Measurements from ENCODE around the gene GATC. TPM values are rescaled to one million over a fixed set of nuclear protein-coding genes. Genes with fewer than 3 reads are reported as not detected.

Gene GATC
- total RNA-seq, 2 experiments from 2014 or later: 18.6 to 19.4 TPM

- no peaks in the 10 kb centered on the region for H3K36me3 ChIP-seq (ENCODE audit: insufficient read depth, low read length)
- H3K4me1 ChIP-seq (ENCODE audit: insufficient read depth, low read length): peaks cover 14% of the 10 kb centered on the region
- ChIA-PET CTCF (interaction anchor here (0.9 kb wide), 1 partner anchor 172 kb away, joined by 3 read pairs; the partner anchor contains the start of gene SIRT4), POLR2A (no interaction called here)
- H3K9me3 ChIP-seq (ENCODE audit: control insufficient read depth in 1 of 2, insufficient read depth in 1 of 2, low read length in 2 of 2): no peaks in the 10 kb centered on the region
- Mint-ChIP-seq H3K27me3 (no peaks in the 10 kb centered on the region), H3K9me3 (no peaks in the 10 kb centered on the region), H3K27ac (no peak overlapping the region), H3K4me3 (no peak overlapping the region), H3K36me3 (ENCODE audit: low read depth) (no peaks in the 10 kb centered on the region), H3K4me1 (ENCODE audit: low read depth) (peaks cover 12% of the 10 kb centered on the region)
- TF ChIP-seq, protein P1, sequence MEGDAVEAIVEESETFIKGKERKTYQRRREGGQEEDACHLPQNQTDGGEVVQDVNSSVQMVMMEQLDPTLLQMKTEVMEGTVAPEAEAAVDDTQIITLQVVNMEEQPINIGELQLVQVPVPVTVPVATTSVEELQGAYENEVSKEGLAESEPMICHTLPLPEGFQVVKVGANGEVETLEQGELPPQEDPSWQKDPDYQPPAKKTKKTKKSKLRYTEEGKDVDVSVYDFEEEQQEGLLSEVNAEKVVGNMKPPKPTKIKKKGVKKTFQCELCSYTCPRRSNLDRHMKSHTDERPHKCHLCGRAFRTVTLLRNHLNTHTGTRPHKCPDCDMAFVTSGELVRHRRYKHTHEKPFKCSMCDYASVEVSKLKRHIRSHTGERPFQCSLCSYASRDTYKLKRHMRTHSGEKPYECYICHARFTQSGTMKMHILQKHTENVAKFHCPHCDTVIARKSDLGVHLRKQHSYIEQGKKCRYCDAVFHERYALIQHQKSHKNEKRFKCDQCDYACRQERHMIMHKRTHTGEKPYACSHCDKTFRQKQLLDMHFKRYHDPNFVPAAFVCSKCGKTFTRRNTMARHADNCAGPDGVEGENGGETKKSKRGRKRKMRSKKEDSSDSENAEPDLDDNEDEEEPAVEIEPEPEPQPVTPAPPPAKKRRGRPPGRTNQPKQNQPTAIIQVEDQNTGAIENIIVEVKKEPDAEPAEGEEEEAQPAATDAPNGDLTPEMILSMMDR (IDR thresholded peaks at IDR 0.05): no peak
- H3K27me3 ChIP-seq (ENCODE audit: control insufficient read depth in 1 of 2, insufficient read depth in 2 of 2, low read length in 2 of 2): no peaks in the 10 kb centered on the region
- no peak overlapping the region for H3K4me3 ChIP-seq (ENCODE audit: low read length)
- DNase-seq (peak in 2 of 14 experiments; percentile 39 to 51), ATAC-seq (ENCODE audit: poor library complexity) (no peak)
- intact Hi-C loops (cut with DNase I, micrococcal nuclease): no loop called here
- no peak overlapping the region for H3K27ac ChIP-seq (ENCODE audit: low read depth in 1 of 2, low read length in 2 of 2)
Observed at GRCh38 chr12:120474616-120474960, 28.3 kb downstream of the GATC start.

DNA sequence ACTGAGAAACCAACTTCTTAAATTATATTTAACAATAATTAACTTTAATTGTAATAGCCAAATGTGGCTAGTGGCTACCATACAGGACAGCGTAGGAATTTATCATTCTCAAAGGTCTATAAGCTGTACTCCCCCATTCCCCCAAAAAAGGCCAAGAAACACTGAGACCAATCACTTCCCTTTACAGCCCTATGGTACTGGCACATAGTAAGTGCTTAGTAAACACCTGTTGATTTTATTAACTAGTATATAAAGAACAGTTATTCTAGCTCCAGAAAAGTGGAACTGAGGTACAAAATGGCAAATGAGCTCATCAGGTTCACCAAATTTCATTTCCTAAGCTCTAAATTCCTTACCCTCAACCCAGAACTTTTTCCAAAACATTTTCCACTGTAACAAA lies 29.4 kb downstream of the GATC start:
- H3K27ac ChIP-seq (ENCODE audit: low read depth in 1 of 2, low read length in 2 of 2): no peak overlapping the region
- ChIA-PET CTCF (no interaction called here), POLR2A (interaction anchor here (0.9 kb wide), 1 partner anchor 20 kb away, joined by 3 read pairs; the partner anchor contains the start of gene DYNLL1)
- peaks cover 4% of the 10 kb centered on the region for H3K4me1 Mint-ChIP-seq (ENCODE audit: low read depth)
- H3K9me3 ChIP-seq (ENCODE audit: control insufficient read depth in 1 of 2, insufficient read depth in 1 of 2, low read length in 2 of 2): no peaks in the 10 kb centered on the region
- ATAC-seq (ENCODE audit: poor library complexity) (no peak), DNase-seq (no peak)
- H3K27ac Mint-ChIP-seq: no peak overlapping the region
- no peaks in the 10 kb centered on the region for H3K9me3 Mint-ChIP-seq
- no peaks in the 10 kb centered on the region for H3K36me3 Mint-ChIP-seq (ENCODE audit: low read depth)
- H3K4me3 ChIP-seq (ENCODE audit: low read length): no peak overlapping the region
- intact Hi-C loops (cut with DNase I, micrococcal nuclease): no loop called here
- TF ChIP-seq, protein P1 (IDR thresholded peaks at IDR 0.05): no peak
- H3K4me1 ChIP-seq (ENCODE audit: insufficient read depth, low read length): peaks cover 15% of the 10 kb centered on the region
- H3K4me3 Mint-ChIP-seq: no peak overlapping the region
- H3K36me3 ChIP-seq (ENCODE audit: insufficient read depth, low read length): no peaks in the 10 kb centered on the region
- H3K27me3 ChIP-seq (ENCODE audit: control insufficient read depth in 1 of 2, insufficient read depth in 2 of 2, low read length in 2 of 2): no peaks in the 10 kb centered on the region
- no peaks in the 10 kb centered on the region for H3K27me3 Mint-ChIP-seq

GRCh38 chr12:120479458-120479857 lies 33.2 kb downstream of the GATC start:
- H3K27me3 ChIP-seq (ENCODE audit: control insufficient read depth in 1 of 2, insufficient read depth in 2 of 2, low read length in 2 of 2): no peaks in the 10 kb centered on the region
- H3K27ac ChIP-seq (ENCODE audit: low read depth in 1 of 2, low read length in 2 of 2): no peak overlapping the region
- Mint-ChIP-seq H3K27ac (no peak overlapping the region), H3K36me3 (ENCODE audit: low read depth) (no peaks in the 10 kb centered on the region), H3K4me1 (ENCODE audit: low read depth) (peaks cover 5% of the 10 kb centered on the region), H3K27me3 (no peaks in the 10 kb centered on the region), H3K9me3 (no peaks in the 10 kb centered on the region), H3K4me3 (no peak overlapping the region)
- CTCF ChIA-PET: interaction anchor here (0.7 to 0.9 kb wide), 3 partner anchors 10 to 131 kb away, joined by 3 to 4 read pairs (median 4); no protein-coding TSS in a partner anchor
- DNase-seq (no peak), ATAC-seq (ENCODE audit: poor library complexity) (no peak)
- POLR2A ChIA-PET: interaction anchor here (1.1 kb wide), 1 partner anchor 188 kb away, joined by 3 read pairs; no protein-coding TSS in a partner anchor
- TF ChIP-seq, protein P1 (IDR thresholded peaks at IDR 0.05): no peak
- H3K36me3 ChIP-seq (ENCODE audit: insufficient read depth, low read length): peaks cover 2% of the 10 kb centered on the region
- no peak overlapping the region for H3K4me3 ChIP-seq (ENCODE audit: low read length)
- H3K4me1 ChIP-seq (ENCODE audit: insufficient read depth, low read length): peaks cover 26% of the 10 kb centered on the region
- intact Hi-C loops (cut with DNase I, micrococcal nuclease): no loop called here
- H3K9me3 ChIP-seq (ENCODE audit: control insufficient read depth in 1 of 2, insufficient read depth in 1 of 2, low read length in 2 of 2): no peaks in the 10 kb centered on the region

All from CD4-positive, alpha-beta T cell (primary cell).